HG03135 (cell line): Measurements from ENCODE around the gene CBLB.

Experiments used
- ATAC-seq: cut with Tn5 transposase; IDR thresholded peaks from one replicate; pipeline ENCODE4 v1.9.1; 2021; ENCODE audit warnings: mild to moderate bottlenecking, moderate library complexity; ENCODE audit not compliant: unreplicated experiment

CBLB gene

GRCh38 chr3:105647047-105647446, 221.8 kb downstream of the CBLB start:
- no peak for ATAC-seq

GRCh38 chr3:105639131-105639530, 229.7 kb downstream of the CBLB start:
- no peak for ATAC-seq

GRCh38 chr3:105634708-105635107, 234.1 kb downstream of the CBLB start:
- ATAC-seq: no peak

DNA sequence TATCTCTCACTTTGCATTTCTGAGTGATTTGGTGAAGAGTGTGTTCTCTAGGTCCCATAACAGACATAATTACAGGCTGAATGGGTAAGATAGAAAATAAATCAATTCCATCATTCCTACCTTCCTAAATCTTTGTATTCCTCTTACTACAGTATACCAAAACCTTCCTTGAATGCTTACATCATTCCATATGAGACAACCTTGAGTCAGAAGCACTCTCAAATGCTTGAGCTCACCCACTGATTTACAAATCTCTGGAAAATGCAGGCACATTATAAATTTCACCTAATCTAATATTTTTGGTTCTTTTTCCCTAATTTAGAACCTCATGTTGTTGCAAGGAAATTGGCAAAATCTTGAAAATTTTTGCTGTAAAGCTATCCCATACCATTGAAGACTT, 239.1 kb downstream of the CBLB start:
- ATAC-seq: no peak

DNA sequence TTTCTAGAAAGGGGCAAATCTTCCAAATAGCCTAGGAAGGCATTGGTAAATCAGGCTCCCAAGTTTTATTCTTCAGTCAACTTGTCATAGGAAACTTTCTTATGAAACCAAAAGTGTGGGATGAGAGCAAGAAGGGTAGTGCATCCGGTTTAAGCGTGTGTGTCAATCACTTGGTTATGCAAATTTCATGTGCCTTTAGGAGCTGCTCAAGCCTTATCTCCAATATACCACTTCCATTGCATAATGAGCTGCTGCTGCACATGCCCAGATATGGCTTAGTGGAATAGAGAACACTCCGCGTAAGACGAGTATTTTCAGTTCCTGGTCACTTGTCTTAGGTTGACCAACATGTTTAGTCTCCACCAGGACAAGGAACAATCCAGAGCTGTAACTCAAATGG, 242.1 kb downstream of the CBLB start:
- ATAC-seq: no peak

- ATAC-seq: no peak
These were observed 246.6 kb downstream of the CBLB start for GRCh38 chr3:105622169-105622568.

- ATAC-seq: no peak
These were observed 248.6 kb downstream of the CBLB start for GRCh38 chr3:105620236-105620635.

DNA sequence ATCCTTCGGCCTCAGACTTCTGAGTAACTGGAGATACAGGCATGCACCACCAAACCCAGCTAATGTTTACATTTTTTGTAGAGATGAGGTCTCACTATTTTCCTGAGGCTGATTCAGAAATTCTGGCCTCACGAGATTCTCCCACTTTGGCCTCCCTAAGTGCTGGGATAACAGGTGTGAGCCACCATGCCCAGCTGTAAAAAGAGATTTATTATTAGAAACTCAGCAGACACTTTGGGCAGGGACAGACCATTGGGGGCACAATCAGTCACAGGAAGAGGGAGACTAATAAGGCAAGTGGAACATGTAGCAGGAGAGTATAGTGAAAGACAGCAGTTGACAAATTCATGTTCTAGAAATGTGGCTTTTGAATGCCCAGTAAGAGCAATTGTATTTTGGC, 249.2 kb downstream of the CBLB start:
- no peak for ATAC-seq

- no peak for ATAC-seq
These were observed 250.3 kb downstream of the CBLB start for GRCh38 chr3:105618556-105618955.

- no peak for ATAC-seq
These were observed 252.3 kb downstream of the CBLB start for GRCh38 chr3:105616374-105617121.

GRCh38 chr3:105615814-105616213, 253.0 kb downstream of the CBLB start:
- no peak for ATAC-seq

DNA sequence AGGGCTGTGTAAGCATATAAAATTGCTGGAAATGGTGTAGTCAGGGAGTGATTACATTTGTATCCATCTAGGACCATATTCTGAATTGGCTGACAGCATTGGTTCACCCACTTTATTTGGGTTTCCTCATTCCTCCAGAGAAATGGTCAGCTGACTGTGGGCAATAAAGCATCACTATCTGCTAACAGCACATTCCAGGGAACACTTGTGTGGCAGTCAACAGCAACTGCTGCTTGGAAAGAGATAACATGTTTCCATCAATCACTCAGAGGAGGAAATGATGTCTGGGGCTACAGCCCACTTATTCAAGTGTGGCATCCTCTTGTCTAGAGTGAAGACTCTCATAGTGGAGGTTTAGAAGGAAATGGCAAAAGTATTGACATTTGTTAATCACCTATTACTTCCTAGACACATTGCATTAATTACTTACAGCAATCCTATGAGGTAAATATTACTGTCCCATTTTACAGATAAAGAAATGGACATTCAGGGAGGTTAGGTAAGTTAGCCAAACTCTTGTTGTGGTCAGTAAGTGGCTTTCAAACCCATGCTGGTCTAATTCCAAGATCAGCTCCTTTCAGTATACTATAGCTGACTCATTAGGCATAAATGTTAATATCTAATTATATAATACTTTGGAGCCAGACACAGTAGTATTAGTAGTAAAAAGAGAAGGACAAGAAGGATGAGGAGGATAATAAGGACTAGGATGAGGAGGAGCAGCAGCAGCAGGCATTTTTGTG, 254.4 kb downstream of the CBLB start:
- no peak for ATAC-seq

GRCh38 chr3:105613120-105613519, 255.7 kb downstream of the CBLB start:
- ATAC-seq: no peak

DNA sequence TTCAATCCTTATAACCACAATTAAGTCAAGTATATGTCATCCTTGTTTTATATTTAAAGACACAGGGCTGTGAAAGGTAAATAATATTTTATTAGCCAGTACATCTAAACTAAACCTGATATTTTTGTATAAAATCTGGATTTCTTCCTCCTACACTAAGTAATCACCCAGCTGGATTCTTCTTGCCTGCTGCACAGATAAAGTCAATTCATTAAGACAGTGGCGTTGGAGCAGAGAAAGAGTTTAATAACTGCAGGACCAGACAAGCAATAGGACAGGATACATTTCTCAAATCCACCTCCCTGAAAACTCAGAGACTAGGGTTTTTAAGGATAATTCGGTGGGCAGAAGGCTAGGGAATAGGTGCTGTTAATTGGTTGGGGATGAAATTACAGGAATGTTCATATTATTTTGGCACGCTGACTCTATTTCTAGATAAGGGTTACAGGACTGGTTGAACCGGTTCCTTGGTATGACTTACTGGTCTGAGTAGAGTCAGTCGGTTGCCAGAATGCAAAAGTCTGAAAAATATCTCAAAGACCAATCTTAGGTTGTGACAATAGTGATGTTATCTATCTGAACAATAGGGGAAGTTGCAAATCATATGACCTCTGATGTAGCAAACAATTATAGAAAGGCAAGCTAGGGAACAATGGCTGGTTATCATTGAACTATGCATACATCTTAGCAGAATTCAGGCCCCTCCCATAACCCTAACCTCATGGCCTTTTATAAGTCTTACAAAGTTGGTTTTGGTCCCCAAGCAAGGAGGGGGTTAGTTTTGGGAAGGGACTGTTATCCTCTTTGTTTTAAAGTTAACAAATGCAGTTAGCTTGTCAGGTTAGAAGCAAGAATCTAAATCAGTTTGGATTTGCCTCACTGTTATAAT, 257.3 kb downstream of the CBLB start:
- no peak for ATAC-seq

DNA sequence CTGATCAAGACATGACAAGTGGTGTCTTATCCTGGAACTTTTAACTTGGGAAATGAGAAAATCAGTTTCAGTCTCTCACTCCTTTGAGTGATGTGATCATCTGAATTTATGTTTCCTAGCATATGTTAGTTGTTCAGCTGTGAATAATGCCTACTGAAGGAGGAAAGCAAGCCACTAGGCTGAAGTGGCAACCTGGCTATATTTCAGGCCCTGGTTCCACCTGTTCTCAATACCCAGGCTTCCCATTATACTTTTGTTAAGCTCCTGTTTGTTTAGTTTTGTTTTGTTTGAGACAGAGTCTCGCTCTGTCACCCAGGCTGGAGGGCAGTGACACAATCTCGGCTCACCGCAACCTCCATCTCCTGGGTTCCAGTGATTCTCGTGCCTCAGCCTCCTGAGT, 258.3 kb downstream of the CBLB start:
- ATAC-seq: no peak

GRCh38 chr3:105608623-105609022, 260.2 kb downstream of the CBLB start:
- ATAC-seq: no peak

- ATAC-seq: no peak
These were observed 262.8 kb downstream of the CBLB start for GRCh38 chr3:105606016-105606415.
